ENCODE data around the gene DMGDH.

The DMGDH gene

GRCh38 chr5:79008362-79008761 lies 61.1 kb downstream of the DMGDH start:
- DNase-seq = no peak

- no peak for DNase-seq
Observed at GRCh38 chr5:79007872-79008271, 61.6 kb downstream of the DMGDH start.

- DNase-seq = no peak
Observed at GRCh38 chr5:79005936-79006631, 63.4 kb downstream of the DMGDH start.

GRCh38 chr5:79005151-79005550 lies 64.3 kb downstream of the DMGDH start:
- DNase-seq = no peak

- DNase-seq = no peak
Observed at GRCh38 chr5:79002374-79002773, 67.1 kb downstream of the DMGDH start.

- DNase-seq = no peak
Observed at GRCh38 chr5:79001471-79001870, 68.0 kb downstream of the DMGDH start.

- no peak for DNase-seq
Observed at GRCh38 chr5:78997090-78997489, 72.4 kb downstream of the DMGDH start.

GRCh38 chr5:78995521-78996007 lies 73.9 kb downstream of the DMGDH start:
- no peak for DNase-seq

GRCh38 chr5:78993165-78993564 lies 76.3 kb downstream of the DMGDH start:
- DNase-seq = no peak

GRCh38 chr5:78992146-78992545 lies 77.3 kb downstream of the DMGDH start:
- DNase-seq = no peak

GRCh38 chr5:78989080-78989479 lies 80.4 kb downstream of the DMGDH start:
- DNase-seq = no peak

GRCh38 chr5:78985725-78986223 lies 83.7 kb downstream of the DMGDH start:
- peak; percentile 33 to 41 for DNase-seq

- peak; percentile 55 to 60 for DNase-seq
Observed at GRCh38 chr5:78985116-78985724, 84.3 kb downstream of the DMGDH start, which contains the start of gene ARSB. Gene ARSB, minus strand, starts transcription at chr5:78985310. Its CDS starts 62 bp downstream, at chr5:78985248.

- peak; percentile 68 to 76 for DNase-seq
Observed at GRCh38 chr5:78984439-78985115, 84.9 kb downstream of the DMGDH start.

GRCh38 chr5:78983601-78984438 lies 85.7 kb downstream of the DMGDH start:
- DNase-seq = no peak

GRCh38 chr5:78983194-78983593 lies 86.3 kb downstream of the DMGDH start:
- DNase-seq = peak; percentile 37 to 62

- peak; percentile 78 to 80 for DNase-seq
Observed at GRCh38 chr5:78979909-78980308, 89.6 kb downstream of the DMGDH start.

- no peak for DNase-seq
Observed at GRCh38 chr5:78979117-78979742, 90.2 kb downstream of the DMGDH start.

- DNase-seq = no peak
Observed at GRCh38 chr5:78975035-78975434, 94.4 kb downstream of the DMGDH start.

GRCh38 chr5:78974601-78975000 lies 94.9 kb downstream of the DMGDH start:
- DNase-seq = no peak

GRCh38 chr5:78974011-78974410 lies 95.5 kb downstream of the DMGDH start:
- no peak for DNase-seq
